ENCODE measurements around the gene BCL2. TPM values are rescaled to one million over a fixed set of nuclear protein-coding genes. Genes with fewer than 3 reads are reported as not detected.

Gene BCL2
- total RNA-seq, 1 experiment from 2014 or later: 2.6 TPM

GRCh38 chr18:63367053-63367953, 47.7 kb upstream of the BCL2 start, which contains the start of gene KDSR (continued):
- TF ChIP-seq SMAD3 (CRISPR knock-in tag; IDR thresholded peaks at IDR 0.05; ENCODE audit: borderline replicate concordance) (no peak), ZNF532 (CRISPR knock-in tag; IDR thresholded peaks at IDR 0.05; ENCODE audit: borderline replicate concordance) (no peak), CBFB (CRISPR knock-in tag; IDR thresholded peaks at IDR 0.05; ENCODE audit: low read depth) (no peak), ZNF396 (CRISPR knock-in tag; IDR thresholded peaks at IDR 0.05; ENCODE audit: borderline replicate concordance) (no peak), NR3C1 (CRISPR knock-in tag; conservative IDR thresholded peaks at IDR 0.05; ENCODE audit: low read depth) (no peak), ZNF121 (CRISPR knock-in tag; IDR thresholded peaks at IDR 0.05) (no peak), RELA (CRISPR knock-in tag; IDR thresholded peaks at IDR 0.05; ENCODE audit: borderline replicate concordance) (peak; percentile 34; the same call in 1 of the 2 replicates), ERG (CRISPR knock-in tag; IDR thresholded peaks at IDR 0.05) (no peak), MXD4 (CRISPR knock-in tag; IDR thresholded peaks at IDR 0.05; ENCODE audit: borderline replicate concordance) (no peak), ESRRA (CRISPR knock-in tag; IDR thresholded peaks at IDR 0.05; ENCODE audit: borderline replicate concordance) (0 out of 2 replicates have a peak, but pooled peaks have one; percentile 59), ELF4 (CRISPR knock-in tag; IDR thresholded peaks at IDR 0.05; ENCODE audit: low read depth) (no peak), NR2C2 (CRISPR knock-in tag; IDR thresholded peaks at IDR 0.05) (no peak), KAT7 (CRISPR knock-in tag; IDR thresholded peaks at IDR 0.05; ENCODE audit: borderline replicate concordance) (no peak)
- TF ChIP-seq, protein P1, sequence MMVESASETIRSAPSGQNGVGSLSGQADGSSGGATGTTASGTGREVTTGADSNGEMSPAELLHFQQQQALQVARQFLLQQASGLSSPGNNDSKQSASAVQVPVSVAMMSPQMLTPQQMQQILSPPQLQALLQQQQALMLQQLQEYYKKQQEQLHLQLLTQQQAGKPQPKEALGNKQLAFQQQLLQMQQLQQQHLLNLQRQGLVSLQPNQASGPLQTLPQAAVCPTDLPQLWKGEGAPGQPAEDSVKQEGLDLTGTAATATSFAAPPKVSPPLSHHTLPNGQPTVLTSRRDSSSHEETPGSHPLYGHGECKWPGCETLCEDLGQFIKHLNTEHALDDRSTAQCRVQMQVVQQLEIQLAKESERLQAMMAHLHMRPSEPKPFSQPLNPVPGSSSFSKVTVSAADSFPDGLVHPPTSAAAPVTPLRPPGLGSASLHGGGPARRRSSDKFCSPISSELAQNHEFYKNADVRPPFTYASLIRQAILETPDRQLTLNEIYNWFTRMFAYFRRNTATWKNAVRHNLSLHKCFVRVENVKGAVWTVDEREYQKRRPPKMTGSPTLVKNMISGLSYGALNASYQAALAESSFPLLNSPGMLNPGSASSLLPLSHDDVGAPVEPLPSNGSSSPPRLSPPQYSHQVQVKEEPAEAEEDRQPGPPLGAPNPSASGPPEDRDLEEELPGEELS (CRISPR knock-in tag; IDR thresholded peaks at IDR 0.05): 0 out of 2 replicates have a peak, but pooled peaks have one; percentile 46
- TF ChIP-seq, protein P2, sequence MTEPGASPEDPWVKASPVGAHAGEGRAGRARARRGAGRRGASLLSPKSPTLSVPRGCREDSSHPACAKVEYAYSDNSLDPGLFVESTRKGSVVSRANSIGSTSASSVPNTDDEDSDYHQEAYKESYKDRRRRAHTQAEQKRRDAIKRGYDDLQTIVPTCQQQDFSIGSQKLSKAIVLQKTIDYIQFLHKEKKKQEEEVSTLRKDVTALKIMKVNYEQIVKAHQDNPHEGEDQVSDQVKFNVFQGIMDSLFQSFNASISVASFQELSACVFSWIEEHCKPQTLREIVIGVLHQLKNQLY (CRISPR knock-in tag; IDR thresholded peaks at IDR 0.05): no peak
